Keratinocyte (primary cell): ENCODE measurements around the gene PDILT.

Experiments
- CTCF ChIP-seq, 3 experiments: IDR thresholded peaks in 1 of 3; conservative IDR thresholded peaks in 1 of 3; optimal IDR thresholded peaks in 1 of 3; 2 replicates in 2 of 3; 3 replicates in 1 of 3; pipeline versions ENCODE3 to v1.5.1; 2011; ENCODE audit warnings: low read length in 3 of 3, mild to moderate bottlenecking in 3 of 3, moderate library complexity in 2 of 3, control low read depth in 1 of 3, inconsistent platforms in 1 of 3; ENCODE audit not compliant: insufficient read depth in 2 of 3; ENCODE audit errors: extremely low read depth in 1 of 3
- EZH2 ChIP-seq: IDR thresholded peaks from one replicate; pipeline ENCODE4 v1.6.1; 2012; ENCODE audit warnings: inconsistent platforms, mild to moderate bottlenecking, low read length, moderate library complexity

GRCh38 chr16:20320592-20320991, 83.9 kb downstream of the PDILT start:
- TF ChIP-seq CTCF (optimal IDR thresholded peaks at IDR 0.05 in 1 of 3, IDR thresholded peaks at IDR 0.05 in 1 of 3, conservative IDR thresholded peaks at IDR 0.05 in 1 of 3; ENCODE audit: extremely low read depth in 1 of 3, insufficient read depth in 2 of 3, low read length in 3 of 3) (no peak), EZH2 (no peak)
